Measurements from ENCODE around the gene MYL7.
A peak's percentile ranks its signal among the peaks of the same experiment; 100 is the strongest.

MYL7 gene

GRCh38 chr7:44141221-44141850 lies at the start of gene MYL7:
Gene MYL7 (minus strand): TSS chr7:44141332. CDS start chr7:44141305, 27 bp downstream.
- no peaks in the 10 kb centered on the region for H3K36me3 Mint-ChIP-seq (ENCODE audit: low read depth)
- DNase-seq = no peak
- no peaks in the 10 kb centered on the region for H3K9me3 Mint-ChIP-seq
- no peak within 1 kb of the TSS for H3K4me3 Mint-ChIP-seq
- H3K4me1 Mint-ChIP-seq = peaks cover 6% of the 10 kb centered on the region
- H3K27me3 Mint-ChIP-seq (ENCODE audit: low read depth, poor library complexity) = peaks cover 47% of the 10 kb centered on the region
- TF ChIP-seq CTCF (IDR thresholded peaks at IDR 0.05) = no peak
- H3K27ac Mint-ChIP-seq = no peak within 1 kb of the TSS

- Mint-ChIP-seq H3K27me3 (ENCODE audit: low read depth, poor library complexity) (peaks cover 10% of the 10 kb centered on the region), H3K9me3 (peaks cover 4% of the 10 kb centered on the region), H3K36me3 (ENCODE audit: low read depth) (no peaks in the 10 kb centered on the region), H3K4me1 (peaks cover 36% of the 10 kb centered on the region), H3K4me3 (no peak overlapping the region), H3K27ac (no peak overlapping the region)
- no peak for DNase-seq
- TF ChIP-seq CTCF (IDR thresholded peaks at IDR 0.05) = no peak
Measured at GRCh38 chr7:44189993-44190872, 49.1 kb upstream of the MYL7 start.

- peaks cover 15% of the 10 kb centered on the region for H3K27me3 Mint-ChIP-seq (ENCODE audit: low read depth, poor library complexity)
- H3K4me1 Mint-ChIP-seq = peaks cover 44% of the 10 kb centered on the region
- peaks cover 4% of the 10 kb centered on the region for H3K9me3 Mint-ChIP-seq
- H3K27ac Mint-ChIP-seq = no peak within 1 kb of the TSS
- H3K36me3 Mint-ChIP-seq (ENCODE audit: low read depth) = no peaks in the 10 kb centered on the region
- no peak for TF ChIP-seq CTCF (IDR thresholded peaks at IDR 0.05)
- no peak within 1 kb of the TSS for H3K4me3 Mint-ChIP-seq
- peak; percentile 39 for DNase-seq
Measured at GRCh38 chr7:44189286-44189992, 48.3 kb upstream of the MYL7 start, which contains the start of gene GCK. Gene GCK (minus strand): TSS chr7:44189439. CDS start chr7:44188953, 486 bp downstream.

- no peak for TF ChIP-seq CTCF (IDR thresholded peaks at IDR 0.05)
- DNase-seq = no peak
- H3K9me3 Mint-ChIP-seq = peaks cover under 1% of the 10 kb centered on the region
- peaks cover 50% of the 10 kb centered on the region for H3K4me1 Mint-ChIP-seq
- H3K4me3 Mint-ChIP-seq = no peak overlapping the region
- H3K36me3 Mint-ChIP-seq (ENCODE audit: low read depth) = no peaks in the 10 kb centered on the region
- peaks cover 22% of the 10 kb centered on the region for H3K27me3 Mint-ChIP-seq (ENCODE audit: low read depth, poor library complexity)
- no peak overlapping the region for H3K27ac Mint-ChIP-seq
Measured at GRCh38 chr7:44188480-44189225, 47.5 kb upstream of the MYL7 start.

GRCh38 chr7:44187636-44188416 lies 46.7 kb upstream of the MYL7 start:
- Mint-ChIP-seq H3K4me3 (no peak overlapping the region), H3K36me3 (ENCODE audit: low read depth) (no peaks in the 10 kb centered on the region), H3K9me3 (peaks cover 8% of the 10 kb centered on the region), H3K27ac (no peak overlapping the region), H3K4me1 (peaks cover 47% of the 10 kb centered on the region), H3K27me3 (ENCODE audit: low read depth, poor library complexity) (peaks cover 30% of the 10 kb centered on the region)
- no peak for TF ChIP-seq CTCF (IDR thresholded peaks at IDR 0.05)
- DNase-seq = no peak
